ENCODE data around the gene AK9.
"Not testable (repeated sequence)": the region's sequence is repeated elsewhere in the genome, so short reads cannot be mapped to it uniquely, and the experiment has no call there.

Gene AK9

DNA sequence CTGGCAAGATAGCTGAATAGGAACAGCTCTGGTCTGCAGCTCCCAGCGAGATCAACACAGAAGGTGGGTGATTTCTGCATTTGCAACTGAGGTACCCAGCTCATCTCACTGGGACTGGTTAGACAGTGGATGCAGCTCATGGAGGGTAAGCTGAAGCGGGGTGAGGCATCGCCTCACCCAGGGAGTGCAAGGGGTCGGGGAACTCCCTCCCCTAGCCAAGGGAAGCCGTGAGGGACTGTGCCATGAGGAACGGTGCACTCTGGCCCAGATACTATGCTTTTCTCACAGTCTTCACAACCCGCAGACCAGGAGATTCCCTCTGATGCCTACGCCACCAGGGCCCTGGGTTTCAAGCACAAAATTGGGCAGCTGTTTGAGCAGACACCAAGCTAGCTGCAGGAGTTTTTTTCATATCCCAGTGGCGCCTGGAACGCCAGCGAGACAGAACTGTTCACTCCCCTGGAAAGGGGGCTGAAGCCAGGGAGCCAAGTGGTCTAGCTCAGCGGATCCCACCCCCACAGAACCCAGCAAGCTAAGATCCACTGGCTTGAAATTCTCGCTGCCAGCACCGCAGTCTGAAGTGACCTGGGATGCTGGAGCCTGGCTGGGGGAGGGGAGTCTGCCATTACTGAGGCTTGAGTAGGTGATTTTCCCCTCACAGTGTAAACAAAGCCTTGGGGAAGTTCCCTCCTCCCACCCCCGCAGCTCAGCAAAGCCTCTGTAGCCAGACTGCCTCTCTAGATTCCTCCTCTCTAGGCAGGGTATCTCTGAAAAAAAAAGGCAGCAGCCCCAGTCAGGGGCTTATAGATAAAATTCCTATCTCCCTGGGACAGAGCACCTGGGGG, 12.1 kb downstream of the AK9 start:
- no CpG with 5 or more reads among the region's 15 CpGs for WGBS (ENCODE audit: extremely low coverage, insufficient coverage, insufficient read length)
- H3K9ac ChIP-seq (ENCODE audit: low read length); DNase-seq; H2BK12ac ChIP-seq (ENCODE audit: low read length); H3K36me3 ChIP-seq (ENCODE audit: control insufficient read depth in 1 of 2, insufficient read depth in 2 of 2, low read length in 2 of 2); H3K14ac ChIP-seq (ENCODE audit: low read length); H3K79me2 ChIP-seq (ENCODE audit: control insufficient read depth, insufficient read depth, low read length, poor library complexity); H3K23ac ChIP-seq (ENCODE audit: low read length); H3K27me3 ChIP-seq (ENCODE audit: insufficient read depth, low read length); H3K9me3 ChIP-seq (ENCODE audit: insufficient read depth, low read depth, low read length); H2BK120ac ChIP-seq (ENCODE audit: insufficient read depth, low read length, poor library complexity); H2AK5ac ChIP-seq (ENCODE audit: low read length); H4K91ac ChIP-seq (ENCODE audit: low read depth, low read length); H4K12ac ChIP-seq (ENCODE audit: low read depth, low read length); H3K4ac ChIP-seq (ENCODE audit: low read depth, low read length); H3K79me1 ChIP-seq (ENCODE audit: low read length); H2BK5ac ChIP-seq (ENCODE audit: low read depth, low read length, poor library complexity); H4K8ac ChIP-seq (ENCODE audit: low read depth, low read length); H3K18ac ChIP-seq (ENCODE audit: low read length); H3K4me1 ChIP-seq (ENCODE audit: control insufficient read depth in 1 of 2, insufficient read depth in 2 of 2, low read length in 2 of 2); H3K27ac ChIP-seq (ENCODE audit: low read depth, low read length); H3K4me3 ChIP-seq (ENCODE audit: low read depth, low read length): not testable (repeated sequence)
- peak overlapping the region; percentile 16 for H3K4me2 ChIP-seq (ENCODE audit: low read length)
- H2AFZ ChIP-seq (ENCODE audit: insufficient read depth, low read length, poor library complexity), result peak overlapping the region; percentile 28

DNA sequence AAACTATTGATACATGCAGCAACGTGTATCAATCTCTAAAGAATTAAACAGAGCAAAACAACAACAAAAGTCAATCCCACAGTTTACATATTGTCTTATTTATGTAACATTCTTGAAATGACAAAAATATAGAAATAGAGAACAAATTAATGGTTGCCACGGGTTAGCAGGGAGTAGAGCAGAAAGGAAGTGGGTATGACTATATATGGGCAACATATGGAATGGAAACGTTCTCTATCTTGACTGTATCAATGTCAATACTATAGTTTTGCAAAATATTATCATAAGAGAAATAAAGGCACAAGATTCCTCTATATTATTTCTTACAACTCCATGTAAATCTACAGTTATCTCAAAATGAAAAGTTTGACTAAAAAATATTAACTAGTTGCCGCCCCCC, 12.8 kb downstream of the AK9 start:
- H4K91ac ChIP-seq (ENCODE audit: low read depth, low read length), result no peak overlapping the region
- no peak overlapping the region for H3K23ac ChIP-seq (ENCODE audit: low read length)
- H2BK5ac ChIP-seq (ENCODE audit: low read depth, low read length, poor library complexity), result no peak overlapping the region
- no peak overlapping the region for H4K12ac ChIP-seq (ENCODE audit: low read depth, low read length)
- H2BK120ac ChIP-seq (ENCODE audit: insufficient read depth, low read length, poor library complexity), result no peak overlapping the region
- H3K79me2 ChIP-seq (ENCODE audit: control insufficient read depth, insufficient read depth, low read length, poor library complexity), result no peaks in the 10 kb centered on the region
- H3K9me3 ChIP-seq (ENCODE audit: insufficient read depth, low read depth, low read length), result no peaks in the 10 kb centered on the region
- H4K8ac ChIP-seq (ENCODE audit: low read depth, low read length), result no peak overlapping the region
- H2AK5ac ChIP-seq (ENCODE audit: low read length), result no peak overlapping the region
- no CpG with 5 or more reads among the region's 4 CpGs for WGBS (ENCODE audit: extremely low coverage, insufficient coverage, insufficient read length)
- no peaks in the 10 kb centered on the region for H3K27me3 ChIP-seq (ENCODE audit: insufficient read depth, low read length)
- H3K18ac ChIP-seq (ENCODE audit: low read length), result no peak overlapping the region
- no peak overlapping the region for H3K27ac ChIP-seq (ENCODE audit: low read depth, low read length)
- no peak overlapping the region for H3K4ac ChIP-seq (ENCODE audit: low read depth, low read length)
- no peak overlapping the region for H3K4me3 ChIP-seq (ENCODE audit: low read depth, low read length)
- H2AFZ ChIP-seq (ENCODE audit: insufficient read depth, low read length, poor library complexity), result no peak overlapping the region
- no peak overlapping the region for H2BK12ac ChIP-seq (ENCODE audit: low read length)
- no peaks in the 10 kb centered on the region for H3K79me1 ChIP-seq (ENCODE audit: low read length)
- no peaks in the 10 kb centered on the region for H3K36me3 ChIP-seq (ENCODE audit: control insufficient read depth in 1 of 2, insufficient read depth in 2 of 2, low read length in 2 of 2)
- DNase-seq, result no peak
- H3K4me1 ChIP-seq (ENCODE audit: control insufficient read depth in 1 of 2, insufficient read depth in 2 of 2, low read length in 2 of 2), result peaks cover 0 to 4% of the 10 kb centered on the region in 2 experiments
- H3K4me2 ChIP-seq (ENCODE audit: low read length), result no peak overlapping the region
- no peak overlapping the region for H3K14ac ChIP-seq (ENCODE audit: low read length)
- H3K9ac ChIP-seq (ENCODE audit: low read length), result no peak overlapping the region

DNA sequence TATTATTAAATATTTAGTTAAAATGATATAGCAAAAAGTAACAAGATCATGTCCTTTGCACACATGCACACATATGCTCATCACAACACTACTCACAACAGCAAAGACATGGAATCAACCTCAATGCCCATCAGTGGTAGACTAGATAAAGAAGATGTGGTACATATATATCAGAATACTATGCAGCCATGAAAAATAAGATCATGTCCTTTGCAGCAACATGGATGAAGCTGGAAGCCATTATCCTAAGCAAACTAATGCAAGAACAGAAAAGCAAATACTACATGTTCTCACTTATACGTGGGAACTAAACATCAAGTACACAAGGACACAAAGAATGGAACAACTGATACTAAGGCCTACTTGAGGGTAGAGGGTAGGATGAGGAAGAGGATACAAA, 14.3 kb downstream of the AK9 start:
- Histone ChIP-seq H3K4ac (ENCODE audit: low read depth, low read length) (no peak overlapping the region), H3K18ac (ENCODE audit: low read length) (no peak overlapping the region), H3K36me3 (ENCODE audit: control insufficient read depth in 1 of 2, insufficient read depth in 2 of 2, low read length in 2 of 2) (no peaks in the 10 kb centered on the region), H2AFZ (ENCODE audit: insufficient read depth, low read length, poor library complexity) (no peak overlapping the region), H3K23ac (ENCODE audit: low read length) (no peak overlapping the region), H3K27me3 (ENCODE audit: insufficient read depth, low read length) (no peaks in the 10 kb centered on the region), H4K8ac (ENCODE audit: low read depth, low read length) (no peak overlapping the region), H3K79me2 (ENCODE audit: control insufficient read depth, insufficient read depth, low read length, poor library complexity) (no peaks in the 10 kb centered on the region), H4K91ac (ENCODE audit: low read depth, low read length) (no peak overlapping the region), H3K79me1 (ENCODE audit: low read length) (no peaks in the 10 kb centered on the region), H3K27ac (ENCODE audit: low read depth, low read length) (no peak overlapping the region), H3K9ac (ENCODE audit: low read length) (no peak overlapping the region), H2BK5ac (ENCODE audit: low read depth, low read length, poor library complexity) (no peak overlapping the region), H2BK12ac (ENCODE audit: low read length) (no peak overlapping the region), H3K4me1 (ENCODE audit: control insufficient read depth in 1 of 2, insufficient read depth in 2 of 2, low read length in 2 of 2) (peaks cover 0 to 4% of the 10 kb centered on the region in 2 experiments), H2BK120ac (ENCODE audit: insufficient read depth, low read length, poor library complexity) (no peak overlapping the region), H4K12ac (ENCODE audit: low read depth, low read length) (no peak overlapping the region), H3K4me2 (ENCODE audit: low read length) (no peak overlapping the region), H2AK5ac (ENCODE audit: low read length) (no peak overlapping the region), H3K9me3 (ENCODE audit: insufficient read depth, low read depth, low read length) (no peaks in the 10 kb centered on the region), H3K4me3 (ENCODE audit: low read depth, low read length) (no peak overlapping the region), H3K14ac (ENCODE audit: low read length) (no peak overlapping the region)
- no CpG with 5 or more reads among the region's 1 CpG for WGBS (ENCODE audit: extremely low coverage, insufficient coverage, insufficient read length)
- no peak for DNase-seq

DNA sequence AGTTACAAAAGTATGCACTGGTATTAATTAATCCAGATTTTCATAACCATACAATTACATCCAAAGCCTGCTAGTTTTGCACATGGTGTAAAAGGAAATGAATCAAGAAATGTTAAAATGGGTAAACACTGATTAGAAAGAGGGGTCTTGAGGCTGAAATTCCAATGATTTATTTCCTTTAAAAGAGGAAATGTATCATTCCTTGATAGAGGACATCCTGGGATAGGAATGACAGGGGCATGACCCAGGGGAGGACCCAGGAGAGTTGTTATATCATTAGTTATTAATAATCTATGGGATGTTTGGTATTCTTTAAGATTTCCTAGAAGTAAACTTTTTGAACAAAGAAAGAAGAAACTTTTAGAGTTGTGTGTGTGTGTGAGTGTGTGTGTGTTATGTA, 18.2 kb downstream of the AK9 start:
- Histone ChIP-seq H3K23ac (ENCODE audit: low read length) (no peak overlapping the region), H2BK120ac (ENCODE audit: insufficient read depth, low read length, poor library complexity) (no peak overlapping the region), H2BK5ac (ENCODE audit: low read depth, low read length, poor library complexity) (no peak overlapping the region), H2BK12ac (ENCODE audit: low read length) (no peak overlapping the region), H3K4me3 (ENCODE audit: low read depth, low read length) (no peak overlapping the region), H2AFZ (ENCODE audit: insufficient read depth, low read length, poor library complexity) (no peak overlapping the region), H3K79me2 (ENCODE audit: control insufficient read depth, insufficient read depth, low read length, poor library complexity) (no peaks in the 10 kb centered on the region), H4K91ac (ENCODE audit: low read depth, low read length) (no peak overlapping the region), H3K9ac (ENCODE audit: low read length) (no peak overlapping the region), H4K12ac (ENCODE audit: low read depth, low read length) (no peak overlapping the region), H2AK5ac (ENCODE audit: low read length) (no peak overlapping the region), H3K27ac (ENCODE audit: low read depth, low read length) (no peak overlapping the region), H3K4me2 (ENCODE audit: low read length) (no peak overlapping the region), H3K4me1 (ENCODE audit: control insufficient read depth in 1 of 2, insufficient read depth in 2 of 2, low read length in 2 of 2) (no peaks in the 10 kb centered on the region), H3K36me3 (ENCODE audit: control insufficient read depth in 1 of 2, insufficient read depth in 2 of 2, low read length in 2 of 2) (no peaks in the 10 kb centered on the region), H3K4ac (ENCODE audit: low read depth, low read length) (no peak overlapping the region), H3K9me3 (ENCODE audit: insufficient read depth, low read depth, low read length) (no peaks in the 10 kb centered on the region), H3K14ac (ENCODE audit: low read length) (no peak overlapping the region), H3K27me3 (ENCODE audit: insufficient read depth, low read length) (no peaks in the 10 kb centered on the region), H3K18ac (ENCODE audit: low read length) (no peak overlapping the region), H3K79me1 (ENCODE audit: low read length) (no peaks in the 10 kb centered on the region), H4K8ac (ENCODE audit: low read depth, low read length) (no peak overlapping the region)
- DNase-seq, result no peak

Measured in trophoblast cell (in vitro differentiated cells and primary cell).